SK-N-SH (cell line): ENCODE results near the gene C3AR1. TPM values are rescaled to one million over a fixed set of nuclear protein-coding genes. Genes with fewer than 3 reads are reported as not detected.
A peak's percentile ranks its signal among the peaks of the same experiment; 100 is the strongest.

Experiments used
- CTCF ChIA-PET: fragments of 300-600, 350-600 bp; formaldehyde crosslinking; extraction: SDS; loops from one replicate; lab custom pipeline; 2021; lab: Yijun Ruan, JAX
- POLR2A ChIA-PET: fragments of 350-600 bp; sonication (Branson Sonifier 250); formaldehyde crosslinking; extraction: SDS; loops from one replicate; lab custom pipeline; 2020; ENCODE audit warnings: antibody characterized with exemption, inconsistent platforms; lab: Yijun Ruan, JAX
- DNase-seq: peaks from one replicate; pipeline ENCODE4 v3.0.0; 2012
- H2AFZ ChIP-seq: fragments of 200-600 bp; sonication (generic); 2 replicates; pipeline ENCODE4 v1.8.1; 2016; ENCODE audit warnings: antibody characterized with exemption, mild to moderate bottlenecking, low read depth
- H3F3A ChIP-seq: fragments of 200-600 bp; sonication (generic); replicated peaks from 2 replicates; pipeline ENCODE3; 2016; ENCODE audit warnings: antibody characterized with exemption, mild to moderate bottlenecking; ENCODE audit not compliant: insufficient read depth
- H3K27ac ChIP-seq, 2 experiments: fragments of 200-500 bp in 1 of 2; fragments of 200-600 bp in 1 of 2; sonication (Bioruptor generic) in 1 of 2; sonication (generic), shearing (Covaris generic) in 1 of 2; 2 replicates each; pipeline versions ENCODE4 v1.5.1 to v1.6.1; 2014 to 2016; ENCODE audit warnings: low read depth in 2 of 2, inconsistent platforms in 1 of 2, low read length in 1 of 2, mild to moderate bottlenecking in 1 of 2, mixed read lengths in 1 of 2
- H3K27me3 ChIP-seq: fragments of 200-600 bp; sonication (generic), shearing (Covaris generic); 2 replicates; pipeline ENCODE4 v1.6.1; 2016; ENCODE audit warnings: mixed run types; ENCODE audit not compliant: insufficient read depth
- H3K36me3 ChIP-seq, 2 experiments: fragments of 200-500 bp in 1 of 2; fragments of 200-600 bp in 1 of 2; sonication (Bioruptor generic) in 1 of 2; sonication (generic) in 1 of 2; replicated peaks in 1 of 2; 2 replicates each; pipeline versions ENCODE3 to v1.5.1; 2014 to 2016; ENCODE audit warnings: low read length in 1 of 2, mild to moderate bottlenecking in 1 of 2; ENCODE audit not compliant: insufficient read depth in 2 of 2, control insufficient read depth in 1 of 2
- H3K4me1 ChIP-seq, 2 experiments: fragments of 200-500 bp in 1 of 2; fragments of 200-600 bp in 1 of 2; sonication (Bioruptor generic) in 1 of 2; sonication (generic), shearing (Covaris generic) in 1 of 2; 2 replicates each; pipeline versions ENCODE4 v1.5.1 to v1.6.1; 2014 to 2016; ENCODE audit warnings: low read depth in 1 of 2, low read length in 1 of 2, mixed run types in 1 of 2; ENCODE audit not compliant: insufficient read depth in 2 of 2, control insufficient read depth in 1 of 2
- H3K4me2 ChIP-seq: fragments of 200-600 bp; sonication (generic), shearing (Covaris generic); 2 replicates; pipeline ENCODE4 v1.6.1; 2017; ENCODE audit warnings: mixed run types
- H3K4me3 ChIP-seq, 2 experiments: fragments of 200-500 bp in 1 of 2; fragments of 200-600 bp in 1 of 2; sonication (Bioruptor generic) in 1 of 2; sonication (generic), shearing (Covaris generic) in 1 of 2; 2 replicates each; pipeline versions ENCODE4 v1.5.1 to v1.8.1; 2014 to 2016; ENCODE audit warnings: low read depth in 2 of 2, inconsistent platforms in 1 of 2, low read length in 1 of 2, mild to moderate bottlenecking in 1 of 2, mixed read lengths in 1 of 2, moderate library complexity in 1 of 2
- H3K79me2 ChIP-seq: fragments of 200-600 bp; sonication (generic); 2 replicates; pipeline ENCODE4 v1.8.1; 2017; ENCODE audit warnings: mild to moderate bottlenecking; ENCODE audit not compliant: insufficient read depth
- H3K9ac ChIP-seq: fragments of 200-600 bp; sonication (generic); 2 replicates; pipeline ENCODE4 v1.6.1; 2017; ENCODE audit warnings: mixed run types
- H3K9me2 ChIP-seq: fragments of 200-600 bp; sonication (generic); 2 replicates; pipeline ENCODE4 v1.6.1; 2017; ENCODE audit warnings: mixed run types
- H3K9me3 ChIP-seq: fragments of 200-600 bp; sonication (generic); 2 replicates; pipeline ENCODE4 v1.6.1; 2017; ENCODE audit warnings: mixed run types, mild to moderate bottlenecking, moderate library complexity
- H4K20me1 ChIP-seq: fragments of 200-600 bp; sonication (generic); 2 replicates; pipeline ENCODE4 v1.6.1; 2017; ENCODE audit warnings: mild to moderate bottlenecking, mixed run types; ENCODE audit not compliant: insufficient read depth
- CHD2 ChIP-seq: fragments of 150-350 bp; IDR thresholded peaks from 2 replicates; pipeline ENCODE4 v1.6.1; 2018; ENCODE audit warnings: low read length; ENCODE audit not compliant: partially characterized antibody
- ELF1 ChIP-seq: IDR thresholded peaks from 2 replicates; pipeline ENCODE4 v1.4.0; 2012
- FOSL2 ChIP-seq: IDR thresholded peaks from 2 replicates; pipeline ENCODE4 v1.4.0; 2012; ENCODE audit warnings: low read depth, mild to moderate bottlenecking, moderate library complexity, borderline replicate concordance
- FOXJ3 ChIP-seq: sonication (generic); formaldehyde crosslinking; IDR thresholded peaks from 2 replicates; pipeline ENCODE4 v1.5.1; 2020; ENCODE audit warnings: mild to moderate bottlenecking, missing genetic modification reagents
- GABPA ChIP-seq: IDR thresholded peaks from 2 replicates; pipeline ENCODE4 v1.4.0; 2012; ENCODE audit warnings: low read depth, mild to moderate bottlenecking
- POLR2AphosphoS5 ChIP-seq: IDR thresholded peaks from 2 replicates; pipeline ENCODE4 v1.6.1; 2012; ENCODE audit warnings: low read depth, low read length
- RXRA ChIP-seq: IDR thresholded peaks from 2 replicates; pipeline ENCODE4 v1.4.0; 2012; ENCODE audit warnings: low read depth, mild to moderate bottlenecking, borderline replicate concordance
- TAF1 ChIP-seq: IDR thresholded peaks from 2 replicates; pipeline ENCODE4 v1.6.1; 2012; ENCODE audit warnings: low read depth, mild to moderate bottlenecking, low read length, moderate library complexity, borderline replicate concordance
- TCF12 ChIP-seq: IDR thresholded peaks from 2 replicates; pipeline ENCODE4 v1.4.0; 2012
- YY1 ChIP-seq: IDR thresholded peaks from 2 replicates; pipeline ENCODE4 v1.4.0; 2012; ENCODE audit warnings: low read depth, mild to moderate bottlenecking
- WGBS: methylation state at CpG from one replicate; pipeline ENCODE4 v1.1.6; 2017; ENCODE audit warnings: low lambda C conversion rate; 5-methylcytosine and 5-hydroxymethylcytosine counted together
- polyA plus RNA-seq, 3 experiments: library from polyadenylated mRNA; depleted of rRNA; stranded (reverse); fragments of >200 nt; gene quantifications; 2 replicates each; pipeline ENCODE4 v1.2.3, GENCODE V29; 2012
- TF ChIP-seq, protein P1 (sequence below): IDR thresholded peaks from 2 replicates; pipeline ENCODE4 v1.4.0; 2012; ENCODE audit warnings: low read depth, borderline replicate concordance
- TF ChIP-seq, protein P2 (sequence below): IDR thresholded peaks from 2 replicates; pipeline ENCODE4; 2012
- TF ChIP-seq, protein P3 (sequence below): fragments of 150-350 bp; IDR thresholded peaks from 2 replicates; pipeline ENCODE4 v1.6.1; 2016; ENCODE audit warnings: mild to moderate bottlenecking, low read depth, low read length

Gene C3AR1
- polyA plus RNA-seq, 1 of the 3 experiments (the other 2 are of a cell fraction), result 1.4 TPM

DNA sequence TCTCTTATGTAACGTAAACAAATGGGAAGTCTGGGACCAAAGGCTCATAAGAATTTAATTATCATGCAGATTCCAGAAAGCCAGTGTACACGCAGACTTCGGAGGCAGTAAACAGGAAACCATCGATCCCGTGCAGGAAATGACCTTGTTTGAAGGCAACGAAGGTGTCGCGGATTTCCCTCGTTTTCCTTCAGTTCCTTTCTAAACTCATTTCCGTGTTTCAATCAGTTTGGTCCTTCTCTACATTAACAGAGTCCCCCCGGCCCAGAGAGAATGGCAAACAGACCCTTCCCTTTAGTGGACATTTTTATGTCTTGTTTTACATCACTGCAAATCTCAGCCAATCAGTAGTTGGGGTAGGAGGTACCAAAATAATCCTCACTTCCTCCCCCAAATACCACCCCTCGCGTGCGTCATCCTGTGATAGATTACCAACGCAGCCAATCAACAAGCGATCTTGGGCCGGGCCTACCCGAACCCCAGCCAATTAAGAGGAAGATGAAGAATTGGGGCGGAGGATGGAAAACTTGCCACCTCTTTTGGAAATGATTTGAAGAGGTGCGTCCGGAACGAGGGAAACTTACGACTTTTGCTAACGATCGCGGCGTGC, 39.8 kb downstream of the C3AR1 start:
- no peaks in the 10 kb centered on the region for H3K4me1 ChIP-seq
- H3K9me3 ChIP-seq, result no peaks in the 10 kb centered on the region
- H3K27me3 ChIP-seq, result no peaks in the 10 kb centered on the region; the same call in 1 of the 2 replicates
- peak overlapping the region; percentile 58 to 61 for H3K4me3 ChIP-seq
- peak; percentile 32; the same call in 1 of the 2 replicates for TF ChIP-seq FOSL2
- TF ChIP-seq YY1, result 0 out of 2 replicates have a peak, but pooled peaks have one; percentile 34
- TF ChIP-seq GABPA, result peak; percentile 80
- TF ChIP-seq, protein P1, sequence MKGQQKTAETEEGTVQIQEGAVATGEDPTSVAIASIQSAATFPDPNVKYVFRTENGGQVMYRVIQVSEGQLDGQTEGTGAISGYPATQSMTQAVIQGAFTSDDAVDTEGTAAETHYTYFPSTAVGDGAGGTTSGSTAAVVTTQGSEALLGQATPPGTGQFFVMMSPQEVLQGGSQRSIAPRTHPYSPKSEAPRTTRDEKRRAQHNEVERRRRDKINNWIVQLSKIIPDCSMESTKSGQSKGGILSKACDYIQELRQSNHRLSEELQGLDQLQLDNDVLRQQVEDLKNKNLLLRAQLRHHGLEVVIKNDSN, result no peak
- TF ChIP-seq ELF1, result peak; percentile 49; the same call in 1 of the 2 replicates
- peak; percentile 92 for TF ChIP-seq POLR2AphosphoS5
- 0 out of 2 replicates have a peak, but pooled peaks have one; percentile 39 for TF ChIP-seq TAF1
- TF ChIP-seq, protein P2, sequence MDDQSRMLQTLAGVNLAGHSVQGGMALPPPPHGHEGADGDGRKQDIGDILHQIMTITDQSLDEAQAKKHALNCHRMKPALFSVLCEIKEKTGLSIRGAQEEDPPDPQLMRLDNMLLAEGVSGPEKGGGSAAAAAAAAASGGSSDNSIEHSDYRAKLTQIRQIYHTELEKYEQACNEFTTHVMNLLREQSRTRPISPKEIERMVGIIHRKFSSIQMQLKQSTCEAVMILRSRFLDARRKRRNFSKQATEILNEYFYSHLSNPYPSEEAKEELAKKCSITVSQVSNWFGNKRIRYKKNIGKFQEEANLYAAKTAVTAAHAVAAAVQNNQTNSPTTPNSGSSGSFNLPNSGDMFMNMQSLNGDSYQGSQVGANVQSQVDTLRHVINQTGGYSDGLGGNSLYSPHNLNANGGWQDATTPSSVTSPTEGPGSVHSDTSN, result peak; percentile 99
- peak; percentile 33; the same call in 1 of the 2 replicates for TF ChIP-seq TCF12
- TF ChIP-seq, protein P3, sequence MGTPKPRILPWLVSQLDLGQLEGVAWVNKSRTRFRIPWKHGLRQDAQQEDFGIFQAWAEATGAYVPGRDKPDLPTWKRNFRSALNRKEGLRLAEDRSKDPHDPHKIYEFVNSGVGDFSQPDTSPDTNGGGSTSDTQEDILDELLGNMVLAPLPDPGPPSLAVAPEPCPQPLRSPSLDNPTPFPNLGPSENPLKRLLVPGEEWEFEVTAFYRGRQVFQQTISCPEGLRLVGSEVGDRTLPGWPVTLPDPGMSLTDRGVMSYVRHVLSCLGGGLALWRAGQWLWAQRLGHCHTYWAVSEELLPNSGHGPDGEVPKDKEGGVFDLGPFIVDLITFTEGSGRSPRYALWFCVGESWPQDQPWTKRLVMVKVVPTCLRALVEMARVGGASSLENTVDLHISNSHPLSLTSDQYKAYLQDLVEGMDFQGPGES, result peak; percentile 66
- TF ChIP-seq RXRA, result no peak
- TF ChIP-seq FOXJ3 (CRISPR knock-in tag), result no peak
- TF ChIP-seq CHD2, result peak; percentile 63
- peaks cover 25% of the 10 kb centered on the region for H3F3A ChIP-seq
- ChIA-PET CTCF (interaction anchor here (0.9 to 1.0 kb wide), 2 partner anchors 20 to 220 kb away, joined by 3 read pairs; no protein-coding TSS in a partner anchor), POLR2A (interaction anchor here (0.6 kb wide), 1 partner anchor 7 kb away, joined by 3 read pairs; no protein-coding TSS in a partner anchor)
- peak overlapping the region; percentile 100 for H2AFZ ChIP-seq
- no peaks in the 10 kb centered on the region for H3K79me2 ChIP-seq
- WGBS, result under 1% methylated on average over 27 of the region's 27 CpGs
- no peaks in the 10 kb centered on the region for H3K9me2 ChIP-seq
- H3K36me3 ChIP-seq, result no peaks in the 10 kb centered on the region
- peak overlapping the region; percentile 91 for H3K4me2 ChIP-seq
- peak overlapping the region; percentile 93 to 100 for H3K27ac ChIP-seq
- peak; percentile 95 for DNase-seq
- peak overlapping the region; percentile 92 for H3K9ac ChIP-seq
- H4K20me1 ChIP-seq, result no peaks in the 10 kb centered on the region
